ENCODE data around the gene C9orf43.
"Not testable (repeated sequence)": the region's sequence is repeated elsewhere in the genome, so short reads cannot be mapped to it uniquely, and the experiment has no call there.

Gene C9orf43, protein sequence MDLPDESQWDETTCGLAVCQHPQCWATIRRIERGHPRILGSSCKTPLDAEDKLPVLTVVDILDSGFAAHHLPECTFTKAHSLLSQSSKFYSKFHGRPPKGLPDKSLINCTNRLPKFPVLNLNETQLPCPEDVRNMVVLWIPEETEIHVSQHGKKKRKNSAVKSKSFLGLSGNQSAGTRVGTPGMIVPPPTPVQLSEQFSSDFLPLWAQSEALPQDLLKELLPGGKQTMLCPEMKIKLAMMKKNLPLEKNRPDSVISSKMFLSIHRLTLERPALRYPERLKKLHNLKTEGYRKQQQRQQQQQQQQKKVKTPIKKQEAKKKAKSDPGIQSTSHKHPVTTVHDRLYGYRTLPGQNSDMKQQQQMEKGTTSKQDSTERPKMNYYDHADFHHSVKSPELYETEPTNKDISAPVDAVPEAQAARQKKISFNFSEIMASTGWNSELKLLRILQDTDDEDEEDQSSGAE

DNA sequence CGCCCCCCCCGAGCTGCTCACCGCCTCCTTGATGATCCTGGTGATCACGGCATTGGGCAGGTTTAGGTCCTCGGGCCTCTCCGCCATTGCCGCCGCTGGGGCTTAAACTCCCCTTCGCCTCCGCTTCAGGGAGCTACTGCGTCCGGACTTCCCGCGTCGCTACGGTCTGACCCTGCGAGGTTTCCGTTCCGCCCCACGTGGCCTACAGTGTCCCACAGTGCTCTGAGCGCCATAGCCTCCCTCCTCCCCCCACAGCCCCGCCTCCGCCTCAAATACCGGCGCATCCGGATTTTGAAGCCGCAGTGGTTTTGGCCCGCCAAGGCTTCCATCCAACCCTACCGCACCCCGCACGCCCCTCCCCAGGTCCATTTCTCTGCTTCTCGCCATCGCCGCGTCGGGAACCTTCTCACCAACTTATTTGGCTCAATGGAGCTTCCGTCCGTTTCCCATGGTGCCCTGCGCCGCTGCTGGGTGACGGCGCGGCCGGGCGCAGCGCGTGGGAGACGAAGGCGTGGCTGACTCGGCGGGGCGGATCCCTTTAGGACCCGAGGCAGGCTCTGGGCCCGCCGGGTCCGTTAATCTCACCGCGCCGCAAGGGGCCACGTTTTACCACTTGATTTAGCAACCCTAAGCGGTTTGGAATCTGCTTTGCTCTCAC lies at the start of gene C9orf43, which contains the start of gene POLE3:
Gene C9orf43, plus strand, starts transcription at position 541 of the 658 bp plus-strand sequence. CDS start 2,747 bp downstream, outside the sequence.
Gene POLE3, minus strand, starts transcription at position 469 of the 658 bp plus-strand sequence. Its CDS starts 382 bp downstream, at position 87.
- Mint-ChIP-seq H3K27me3 (no peaks in the 10 kb centered on the region), H3K4me1 (ENCODE audit: low read depth) (peaks cover 27% of the 10 kb centered on the region), H3K9me3 (ENCODE audit: low read depth) (no peaks in the 10 kb centered on the region), H3K36me3 (peaks cover 10% of the 10 kb centered on the region), H3K27ac (peak within 1 kb of the TSS; percentile 99), H3K4me3 (peak within 1 kb of the TSS; percentile 98)

GRCh38 chr9:113361304-113362018 lies 49.1 kb upstream of the C9orf43 start:
- Mint-ChIP-seq H3K27me3 (peaks cover 1% of the 10 kb centered on the region), H3K4me3 (no peak overlapping the region), H3K4me1 (ENCODE audit: low read depth) (peaks cover 4% of the 10 kb centered on the region), H3K9me3 (ENCODE audit: low read depth) (no peaks in the 10 kb centered on the region), H3K36me3 (no peaks in the 10 kb centered on the region), H3K27ac (no peak overlapping the region)

GRCh38 chr9:113363336-113363735 lies 47.2 kb upstream of the C9orf43 start:
- Mint-ChIP-seq H3K9me3 (ENCODE audit: low read depth) (no peaks in the 10 kb centered on the region), H3K27me3 (no peaks in the 10 kb centered on the region), H3K4me3 (no peak overlapping the region), H3K27ac (no peak overlapping the region), H3K36me3 (no peaks in the 10 kb centered on the region), H3K4me1 (ENCODE audit: low read depth) (peaks cover 4% of the 10 kb centered on the region)

DNA sequence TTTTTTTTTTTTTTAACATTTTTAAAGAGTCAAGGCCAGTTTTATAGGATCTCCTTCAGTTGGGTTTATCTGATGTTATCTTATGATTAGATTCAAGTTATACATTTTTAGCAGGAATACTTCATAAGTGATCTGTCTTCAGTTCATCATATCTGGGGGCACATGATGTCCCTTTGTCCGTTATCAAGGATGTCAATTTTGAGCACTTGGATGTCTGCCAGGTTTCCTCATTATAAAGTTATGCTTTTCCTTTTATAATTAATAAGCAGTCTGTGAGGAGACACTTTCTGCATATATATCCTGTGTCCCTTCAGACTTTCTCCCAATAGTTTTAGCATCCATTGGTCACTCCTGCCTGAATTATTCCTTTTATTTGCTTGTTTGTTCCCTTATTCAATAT lies 45.6 kb upstream of the C9orf43 start:
- Mint-ChIP-seq H3K36me3 (no peaks in the 10 kb centered on the region), H3K4me3 (no peak overlapping the region), H3K9me3 (ENCODE audit: low read depth) (no peaks in the 10 kb centered on the region), H3K27ac (no peak overlapping the region), H3K4me1 (ENCODE audit: low read depth) (peaks cover 4% of the 10 kb centered on the region), H3K27me3 (no peaks in the 10 kb centered on the region)

DNA sequence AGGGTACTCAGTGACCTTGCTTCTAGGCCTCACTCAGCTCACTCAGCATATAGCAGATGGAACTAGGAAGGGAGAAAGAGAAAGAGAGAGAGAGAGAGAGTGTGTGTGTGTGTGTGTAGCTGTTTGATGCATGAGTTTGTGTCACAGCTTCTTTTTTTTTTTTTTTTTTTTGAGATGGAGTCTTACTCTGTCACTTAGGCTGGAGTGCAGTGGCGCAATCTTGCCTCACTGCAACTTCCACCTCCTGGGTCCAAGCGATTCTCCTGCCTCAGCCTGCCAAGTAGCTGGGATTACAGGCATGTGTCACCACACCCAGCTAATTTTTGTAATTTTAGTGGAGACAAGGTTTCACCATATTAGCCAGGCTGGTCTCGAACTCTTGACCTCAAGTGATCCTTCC lies 44.9 kb upstream of the C9orf43 start:
- not testable (repeated sequence) for H3K27ac Mint-ChIP-seq; H3K27me3 Mint-ChIP-seq; H3K4me1 Mint-ChIP-seq (ENCODE audit: low read depth); H3K36me3 Mint-ChIP-seq; H3K4me3 Mint-ChIP-seq; H3K9me3 Mint-ChIP-seq (ENCODE audit: low read depth)

- H3K27ac Mint-ChIP-seq, result no peak overlapping the region
- no peak overlapping the region for H3K4me3 Mint-ChIP-seq
- H3K4me1 Mint-ChIP-seq (ENCODE audit: low read depth), result no peaks in the 10 kb centered on the region
- no peaks in the 10 kb centered on the region for H3K27me3 Mint-ChIP-seq
- no peaks in the 10 kb centered on the region for H3K36me3 Mint-ChIP-seq
- H3K9me3 Mint-ChIP-seq (ENCODE audit: low read depth), result no peaks in the 10 kb centered on the region
These were observed 42.1 kb upstream of the C9orf43 start for GRCh38 chr9:113368348-113368981.

DNA sequence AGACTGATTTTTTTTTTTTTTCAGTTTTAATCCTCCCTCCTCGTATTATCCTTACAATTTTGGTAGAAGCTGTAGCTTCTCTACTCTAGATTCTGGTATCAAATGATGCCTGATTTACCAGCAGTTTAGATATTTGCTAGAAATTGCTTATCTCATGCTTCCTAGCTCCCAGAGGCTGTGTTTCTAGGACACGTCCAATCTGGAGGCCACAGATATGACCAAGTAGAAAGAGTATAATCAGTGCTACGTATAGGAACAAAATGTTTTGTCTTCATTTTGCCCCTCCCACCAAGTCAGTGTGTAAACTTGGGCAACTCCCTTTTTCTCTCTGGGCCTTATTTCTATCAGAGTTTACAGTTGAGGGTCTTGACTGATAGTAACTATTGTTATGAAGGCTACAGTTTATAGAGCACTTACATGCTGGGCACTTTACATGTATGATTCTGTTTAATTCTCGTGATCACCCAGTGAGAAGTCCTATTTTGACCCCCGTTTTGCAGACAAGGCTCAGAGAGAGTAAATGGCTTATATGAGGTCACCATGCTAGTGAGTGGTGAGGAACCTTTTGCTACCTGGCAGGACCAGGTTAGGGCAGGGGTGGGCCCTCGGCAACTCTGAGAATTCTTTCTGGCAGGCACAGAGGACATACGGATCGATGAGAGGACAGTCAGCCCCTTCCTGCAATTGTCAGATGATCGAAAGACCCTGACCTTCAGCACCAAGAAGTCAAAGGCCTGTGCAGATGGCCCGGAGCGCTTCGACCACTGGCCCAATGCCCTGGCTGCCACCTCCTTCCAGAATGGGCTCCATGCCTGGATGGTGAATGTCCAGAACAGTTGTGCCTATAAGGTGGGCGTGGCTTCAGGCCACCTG lies 41.3 kb upstream of the C9orf43 start:
- H3K4me3 Mint-ChIP-seq, result no peak overlapping the region

DNA sequence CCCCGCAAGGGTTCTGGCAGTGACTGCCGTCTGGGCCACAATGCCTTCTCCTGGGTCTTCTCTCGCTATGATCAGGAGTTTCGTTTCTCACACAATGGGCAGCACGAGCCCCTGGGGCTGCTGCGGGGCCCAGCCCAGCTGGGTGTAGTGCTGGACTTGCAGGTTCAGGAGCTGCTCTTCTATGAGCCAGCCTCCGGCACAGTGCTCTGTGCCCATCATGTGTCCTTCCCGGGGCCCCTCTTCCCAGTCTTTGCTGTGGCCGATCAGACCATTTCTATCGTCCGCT lies 40.7 kb upstream of the C9orf43 start:
- Mint-ChIP-seq H3K36me3 (peaks cover 3% of the 10 kb centered on the region), H3K27me3 (no peaks in the 10 kb centered on the region), H3K27ac (no peak overlapping the region), H3K4me3 (no peak overlapping the region), H3K4me1 (ENCODE audit: low read depth) (peaks cover 4% of the 10 kb centered on the region), H3K9me3 (ENCODE audit: low read depth) (no peaks in the 10 kb centered on the region)

More for the DNA sequence above, 41.3 kb upstream of the C9orf43 start:
- H3K36me3 Mint-ChIP-seq, result no peaks in the 10 kb centered on the region
- H3K27ac Mint-ChIP-seq, result no peak overlapping the region
- H3K9me3 Mint-ChIP-seq (ENCODE audit: low read depth), result no peaks in the 10 kb centered on the region
- H3K4me1 Mint-ChIP-seq (ENCODE audit: low read depth), result no peaks in the 10 kb centered on the region
- no peaks in the 10 kb centered on the region for H3K27me3 Mint-ChIP-seq

DNA sequence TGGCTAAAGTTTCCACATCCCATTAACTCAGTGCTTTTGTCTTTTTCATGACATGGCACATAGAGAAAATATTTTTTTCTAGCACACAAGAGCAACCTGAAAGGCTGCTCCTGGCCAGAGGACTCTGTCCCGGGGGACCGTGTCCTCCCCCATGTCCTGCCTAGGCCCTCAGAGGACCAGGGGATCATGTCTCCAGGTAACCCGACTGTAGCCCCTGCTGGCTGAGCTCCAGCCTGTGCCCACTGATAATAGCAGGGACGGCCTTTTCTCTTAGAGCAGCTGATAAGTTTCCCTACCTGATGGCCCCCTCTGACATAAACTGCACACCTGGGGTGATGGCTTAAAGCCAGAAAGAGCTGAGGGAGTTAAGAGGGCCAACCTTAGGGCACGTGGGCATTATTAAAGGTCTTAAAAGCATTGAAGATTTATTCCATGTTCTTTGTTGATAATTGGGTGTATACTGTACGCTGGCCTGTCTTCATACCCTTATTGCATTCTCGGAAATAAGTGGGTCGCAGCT lies 39.7 kb upstream of the C9orf43 start:
- Mint-ChIP-seq H3K27me3 (no peaks in the 10 kb centered on the region), H3K9me3 (ENCODE audit: low read depth) (no peaks in the 10 kb centered on the region), H3K27ac (no peak overlapping the region), H3K36me3 (peaks cover 3% of the 10 kb centered on the region), H3K4me1 (ENCODE audit: low read depth) (peaks cover 14% of the 10 kb centered on the region), H3K4me3 (no peak overlapping the region)

GRCh38 chr9:113372059-113372458 lies 38.5 kb upstream of the C9orf43 start:
- H3K27me3 Mint-ChIP-seq, result no peaks in the 10 kb centered on the region

DNA sequence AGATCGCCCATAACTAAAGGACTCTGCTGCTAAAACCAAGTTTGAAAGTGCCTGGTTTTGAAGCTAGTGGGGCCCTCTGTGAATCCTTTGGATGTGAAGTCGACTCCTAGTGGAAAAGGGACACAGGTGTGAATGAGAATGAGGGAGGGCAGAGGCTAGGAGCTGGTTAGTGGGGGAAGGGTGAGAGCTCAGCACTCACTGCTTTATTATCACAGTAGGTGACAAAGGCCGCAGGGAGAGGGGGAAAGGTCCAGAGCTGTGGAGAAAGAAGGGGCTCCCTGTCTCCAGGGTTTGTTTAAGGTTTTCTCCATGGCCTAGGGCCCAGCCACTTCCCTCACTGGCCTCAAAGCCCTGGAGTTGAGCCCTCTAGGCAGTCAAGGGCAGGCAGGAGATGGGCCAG lies 37.3 kb upstream of the C9orf43 start:
- H3K27me3 Mint-ChIP-seq, result no peaks in the 10 kb centered on the region
- H3K4me3 Mint-ChIP-seq, result no peak overlapping the region
- peaks cover 14% of the 10 kb centered on the region for H3K4me1 Mint-ChIP-seq (ENCODE audit: low read depth)
- H3K27ac Mint-ChIP-seq, result peak overlapping the region; percentile 41
- H3K36me3 Mint-ChIP-seq, result peaks cover 3% of the 10 kb centered on the region
- no peaks in the 10 kb centered on the region for H3K9me3 Mint-ChIP-seq (ENCODE audit: low read depth)

More at GRCh38 chr9:113372059-113372458, 38.5 kb upstream of the C9orf43 start:
- Mint-ChIP-seq H3K4me1 (ENCODE audit: low read depth) (peaks cover 14% of the 10 kb centered on the region), H3K36me3 (peaks cover 3% of the 10 kb centered on the region), H3K4me3 (no peak overlapping the region), H3K27ac (no peak overlapping the region), H3K9me3 (ENCODE audit: low read depth) (no peaks in the 10 kb centered on the region)

GRCh38 chr9:113373676-113374392 lies 36.7 kb upstream of the C9orf43 start:
- no peaks in the 10 kb centered on the region for H3K27me3 Mint-ChIP-seq
- no peak overlapping the region for H3K4me3 Mint-ChIP-seq
- H3K27ac Mint-ChIP-seq, result no peak overlapping the region
- H3K36me3 Mint-ChIP-seq, result peaks cover 3% of the 10 kb centered on the region
- H3K4me1 Mint-ChIP-seq (ENCODE audit: low read depth), result peaks cover 14% of the 10 kb centered on the region
- no peaks in the 10 kb centered on the region for H3K9me3 Mint-ChIP-seq (ENCODE audit: low read depth)
